ENCODE data around the gene PAK3.

DNA sequence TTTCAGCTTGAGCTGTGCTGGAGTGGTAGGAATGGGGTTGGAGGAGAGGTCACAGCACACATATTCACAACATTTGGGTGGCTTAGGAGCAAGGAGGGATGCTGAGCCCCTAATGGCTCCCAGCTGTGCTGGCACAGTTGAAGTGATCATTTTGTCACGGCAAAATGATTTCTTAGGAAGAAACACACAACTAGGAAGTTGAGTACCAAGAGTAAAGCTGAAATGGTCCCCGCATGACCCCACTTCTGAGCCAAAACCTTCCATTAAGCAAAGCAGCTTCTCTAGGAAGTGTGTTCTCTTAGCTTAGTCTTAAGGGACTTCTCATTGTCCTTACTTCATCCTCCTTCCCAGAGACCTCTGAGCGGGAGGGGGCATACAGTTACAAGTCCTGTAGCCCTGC lies 161.7 kb downstream of the PAK3 start:
- TF ChIP-seq, protein P1, sequence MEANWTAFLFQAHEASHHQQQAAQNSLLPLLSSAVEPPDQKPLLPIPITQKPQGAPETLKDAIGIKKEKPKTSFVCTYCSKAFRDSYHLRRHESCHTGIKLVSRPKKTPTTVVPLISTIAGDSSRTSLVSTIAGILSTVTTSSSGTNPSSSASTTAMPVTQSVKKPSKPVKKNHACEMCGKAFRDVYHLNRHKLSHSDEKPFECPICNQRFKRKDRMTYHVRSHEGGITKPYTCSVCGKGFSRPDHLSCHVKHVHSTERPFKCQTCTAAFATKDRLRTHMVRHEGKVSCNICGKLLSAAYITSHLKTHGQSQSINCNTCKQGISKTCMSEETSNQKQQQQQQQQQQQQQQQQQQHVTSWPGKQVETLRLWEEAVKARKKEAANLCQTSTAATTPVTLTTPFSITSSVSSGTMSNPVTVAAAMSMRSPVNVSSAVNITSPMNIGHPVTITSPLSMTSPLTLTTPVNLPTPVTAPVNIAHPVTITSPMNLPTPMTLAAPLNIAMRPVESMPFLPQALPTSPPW (CRISPR knock-in tag; IDR thresholded peaks at IDR 0.05) = no peak
- TF ChIP-seq NR2C2 (CRISPR knock-in tag; IDR thresholded peaks at IDR 0.05) (no peak), NR2C2 (tag; IDR thresholded peaks at IDR 0.05) (no peak), ZNF707 (CRISPR knock-in tag; conservative IDR thresholded peaks at IDR 0.05) (no peak), ZNF398 (CRISPR knock-in tag; IDR thresholded peaks at IDR 0.05) (no peak), HDAC6 (IDR thresholded peaks at IDR 0.05; ENCODE audit: low read depth, low read length) (no peak), POLR2A (conservative IDR thresholded peaks at IDR 0.05) (no peak), HNRNPLL (IDR thresholded peaks at IDR 0.05; ENCODE audit: low read depth, low read length, poor library complexity, severe bottlenecking) (no peak)
